HG02852 (cell line): ENCODE results near the gene OXSR1.
"Not testable (repeated sequence)": the region's sequence is repeated elsewhere in the genome, so short reads cannot be mapped to it uniquely, and the experiment has no call there.

Experiments used
- ATAC-seq: cut with Tn5 transposase; IDR thresholded peaks from one replicate; pipeline ENCODE4 v1.9.1; 2021; ENCODE audit warnings: mild to moderate bottlenecking, moderate library complexity; ENCODE audit not compliant: unreplicated experiment

The OXSR1 gene

GRCh38 chr3:38141173-38141951 is 24.0 kb upstream of the OXSR1 start:
- no peak for ATAC-seq

GRCh38 chr3:38141952-38142273 is 23.4 kb upstream of the OXSR1 start:
- no peak for ATAC-seq

DNA sequence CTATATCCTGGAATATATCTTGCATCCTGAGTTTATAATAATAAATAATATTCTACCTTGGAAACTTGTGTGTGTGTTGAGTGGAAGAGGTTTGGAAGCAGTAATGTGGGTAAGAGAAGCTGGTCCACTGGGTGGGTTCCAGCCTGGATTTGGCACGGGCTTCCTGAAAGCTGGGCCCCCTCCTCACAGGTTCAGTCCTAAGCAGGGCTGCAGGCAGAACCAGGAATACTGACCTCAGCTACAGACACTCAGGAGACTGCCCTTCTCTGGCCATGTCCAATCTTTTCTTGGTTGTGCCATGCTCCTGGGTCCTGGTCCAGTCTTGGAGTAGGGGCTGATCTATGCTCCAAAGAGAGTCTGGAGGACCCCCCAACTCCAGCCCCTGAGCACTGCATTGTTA is 22.4 kb upstream of the OXSR1 start:
- no peak for ATAC-seq

- ATAC-seq: no peak
These were observed 21.8 kb upstream of the OXSR1 start for GRCh38 chr3:38143511-38143910.

DNA sequence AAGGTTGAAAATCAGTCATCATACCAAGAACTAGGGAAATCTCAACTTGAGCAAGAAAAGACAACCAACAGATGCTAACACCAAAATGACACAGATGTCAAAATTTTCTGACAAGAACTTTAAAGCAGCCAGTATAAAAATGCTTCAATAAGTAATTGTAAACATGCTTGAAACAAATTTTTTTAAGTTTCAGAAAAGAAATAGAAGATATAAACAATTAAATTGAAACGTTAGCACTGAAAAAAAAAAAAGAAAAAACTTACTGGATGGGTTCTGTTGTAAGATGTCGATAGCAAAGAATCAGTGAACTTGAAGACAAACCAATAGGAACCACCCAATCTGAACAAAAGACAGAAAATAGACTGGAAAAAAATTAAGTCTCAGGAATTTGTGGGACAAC is 18.8 kb upstream of the OXSR1 start:
- ATAC-seq: no peak

- no peak for ATAC-seq
These were observed 17.9 kb upstream of the OXSR1 start for GRCh38 chr3:38147421-38147820.

GRCh38 chr3:38148311-38148882 is 16.9 kb upstream of the OXSR1 start:
- no peak for ATAC-seq

DNA sequence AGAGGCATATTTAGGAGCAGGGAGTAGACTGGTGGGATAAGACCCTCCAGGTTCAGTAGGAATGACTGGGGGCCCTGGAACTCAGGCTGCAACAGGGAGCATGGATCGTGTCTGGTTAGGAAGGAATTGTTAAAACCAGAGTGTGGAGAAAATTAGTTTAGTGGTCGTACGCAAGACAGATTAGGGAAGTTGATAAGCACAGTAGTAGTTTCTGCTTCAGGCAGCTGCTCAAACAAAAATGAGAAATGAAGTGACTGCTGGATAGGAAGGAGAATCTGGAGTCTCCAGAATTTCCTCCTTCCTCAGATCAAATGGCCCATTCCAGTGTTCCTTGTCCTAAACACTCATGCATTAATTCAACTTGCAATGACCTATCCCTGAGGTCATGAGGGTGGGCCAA is 15.6 kb upstream of the OXSR1 start:
- ATAC-seq: peak; percentile 41

DNA sequence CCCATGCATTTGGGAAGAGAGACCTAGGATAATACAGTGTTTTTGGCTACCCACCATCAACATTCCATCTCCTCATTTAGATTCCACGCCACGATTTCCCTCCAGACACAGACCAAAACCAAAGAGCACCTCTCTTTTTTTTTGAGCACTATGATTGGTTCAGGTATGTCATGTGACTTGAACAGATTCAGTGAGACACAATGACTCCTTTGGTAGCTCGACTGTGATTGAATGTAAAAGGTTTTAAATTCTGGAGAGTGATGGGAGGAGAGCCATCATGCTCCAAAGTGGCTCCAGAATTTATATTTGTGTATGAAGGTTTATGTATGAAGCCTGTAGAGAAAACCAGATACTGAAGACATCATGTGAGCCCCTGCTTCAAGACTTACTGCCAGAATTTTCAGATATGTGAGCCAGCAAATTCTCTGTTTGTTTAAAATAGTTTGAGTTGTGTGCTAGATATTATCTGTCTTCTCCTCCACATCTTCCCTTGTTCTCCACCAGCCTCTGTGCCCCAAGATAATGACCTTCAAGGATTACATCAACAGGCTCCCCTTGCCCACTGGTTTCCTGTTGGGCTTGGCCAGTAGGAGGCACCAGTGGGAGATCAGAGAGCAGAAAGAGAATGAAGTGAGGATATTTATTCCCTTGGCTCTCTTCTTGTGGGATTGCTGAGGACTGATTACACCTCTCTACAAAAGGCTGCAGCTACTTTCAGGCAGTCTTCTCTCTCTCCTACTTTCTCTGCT is 14.4 kb upstream of the OXSR1 start:
- no peak for ATAC-seq

DNA sequence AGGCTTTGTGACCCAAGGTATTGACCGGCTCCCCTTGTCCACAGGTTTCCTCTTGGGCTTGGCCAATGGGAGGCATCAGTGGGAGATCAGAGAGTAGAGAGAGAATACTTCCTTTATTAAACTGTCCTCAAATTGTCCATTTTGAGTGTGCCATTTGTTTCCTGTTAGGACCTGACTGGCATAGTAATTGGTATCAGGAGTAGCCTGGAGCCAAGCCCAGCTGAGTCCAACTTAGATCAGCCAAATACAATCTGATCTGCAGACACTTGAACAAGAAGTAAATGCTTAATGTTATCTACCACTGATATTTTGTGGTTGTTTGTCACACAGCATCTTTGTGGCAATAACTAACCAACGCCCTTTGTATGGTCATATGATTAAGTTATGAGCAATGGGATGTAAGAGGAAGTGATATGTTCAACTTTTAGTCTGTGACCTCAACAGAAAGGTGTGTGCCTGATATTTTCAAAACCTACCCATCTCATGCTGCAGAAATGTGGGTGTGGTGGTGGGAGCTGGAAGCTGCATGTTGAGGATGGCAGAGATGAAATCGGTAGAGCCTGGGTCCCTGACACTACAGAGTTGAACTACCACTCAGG is 13.6 kb upstream of the OXSR1 start:
- no peak for ATAC-seq

GRCh38 chr3:38152609-38153008 is 12.7 kb upstream of the OXSR1 start:
- no peak for ATAC-seq

GRCh38 chr3:38153221-38153620 is 12.1 kb upstream of the OXSR1 start:
- ATAC-seq: no peak

DNA sequence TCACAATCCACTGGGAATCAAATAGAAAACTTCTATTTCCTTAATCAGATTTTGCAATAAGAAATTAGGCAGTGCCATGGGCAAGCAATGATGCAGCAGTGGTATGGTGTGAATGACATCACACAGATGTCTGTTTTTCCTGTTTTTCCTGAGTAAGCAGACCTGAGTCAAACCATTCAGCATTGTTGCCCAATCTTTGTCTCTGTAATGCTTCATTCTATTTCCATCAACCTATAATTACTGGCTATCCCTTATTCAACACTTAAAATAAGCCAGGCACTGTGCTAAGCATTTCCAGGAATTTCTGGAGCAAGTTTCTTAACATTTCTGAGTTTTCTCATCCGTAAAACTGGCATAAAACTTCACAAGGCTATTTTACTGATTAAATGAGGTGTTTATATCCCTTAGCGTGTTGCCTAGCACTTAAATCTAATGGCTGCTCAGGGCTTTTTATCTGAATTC is 11.3 kb upstream of the OXSR1 start:
- ATAC-seq: no peak

DNA sequence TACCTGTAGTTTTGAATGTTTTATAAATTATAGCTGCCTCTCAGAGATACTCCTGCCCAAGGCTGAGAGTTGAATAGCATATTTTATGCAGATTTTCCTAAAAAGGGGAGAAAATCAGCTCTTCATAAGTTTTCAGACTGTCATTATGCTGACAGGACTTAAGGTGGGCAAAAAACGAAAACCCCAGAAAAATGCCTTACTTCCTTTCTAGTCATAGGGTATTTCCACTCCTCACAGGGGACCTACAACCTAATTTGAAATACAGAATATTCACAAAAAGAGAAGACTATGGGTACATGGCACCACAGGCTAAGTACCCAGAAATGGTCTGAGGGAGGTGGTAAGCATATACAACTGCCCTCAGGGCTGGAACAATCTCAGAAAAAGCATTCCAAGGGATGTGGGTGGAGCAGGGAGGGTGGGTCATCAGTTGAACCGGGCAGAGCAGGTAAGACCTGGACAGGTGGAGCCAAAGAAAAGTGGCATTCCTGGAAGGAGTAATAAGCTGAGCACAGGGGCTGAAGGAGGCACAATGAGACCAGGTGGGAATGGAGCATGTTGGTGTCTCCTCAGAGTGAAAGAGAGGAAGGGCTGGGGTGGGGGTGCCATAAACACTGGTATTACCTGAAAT is 10.6 kb upstream of the OXSR1 start:
- no peak for ATAC-seq

DNA sequence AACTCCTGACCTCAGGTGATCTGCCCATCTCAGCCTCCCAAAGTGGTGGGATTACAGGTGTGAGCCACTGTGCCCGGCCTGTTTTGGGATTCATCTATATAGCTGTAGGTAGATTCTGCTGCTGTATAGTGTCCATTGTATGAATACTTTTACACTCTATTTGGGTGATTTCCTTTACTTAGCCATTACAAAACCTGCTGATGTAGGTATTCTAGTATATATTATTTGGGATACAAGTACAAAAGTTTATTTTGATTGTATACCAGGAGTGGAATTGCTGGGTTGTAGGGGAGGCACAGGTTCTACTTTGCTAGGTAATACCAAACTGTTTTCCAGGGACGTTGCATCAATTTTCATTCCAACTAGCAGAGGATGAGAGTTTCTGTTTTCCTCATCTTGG is 9.5 kb upstream of the OXSR1 start:
- no peak for ATAC-seq

DNA sequence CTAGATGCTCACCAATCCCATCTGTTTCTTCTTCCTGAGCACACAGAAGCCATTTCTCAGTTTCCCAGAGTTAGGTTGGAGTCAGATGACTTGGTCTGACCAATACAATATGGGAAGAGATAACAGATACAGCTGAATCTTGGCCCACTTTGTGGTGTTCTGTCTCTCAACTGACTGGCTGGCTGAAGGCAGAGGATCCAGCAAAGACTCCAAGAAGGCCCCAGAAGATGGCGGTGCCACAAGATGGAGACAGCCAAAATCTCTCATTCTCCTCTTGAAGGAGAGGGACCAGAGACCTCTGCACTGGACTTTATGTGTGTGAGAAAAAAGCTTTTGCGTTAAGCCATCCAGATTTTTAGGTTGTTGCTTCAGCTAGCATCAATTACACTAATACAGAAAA is 8.2 kb upstream of the OXSR1 start:
- no peak for ATAC-seq

- no peak for ATAC-seq
These were observed 7.7 kb upstream of the OXSR1 start for GRCh38 chr3:38157595-38157994.

DNA sequence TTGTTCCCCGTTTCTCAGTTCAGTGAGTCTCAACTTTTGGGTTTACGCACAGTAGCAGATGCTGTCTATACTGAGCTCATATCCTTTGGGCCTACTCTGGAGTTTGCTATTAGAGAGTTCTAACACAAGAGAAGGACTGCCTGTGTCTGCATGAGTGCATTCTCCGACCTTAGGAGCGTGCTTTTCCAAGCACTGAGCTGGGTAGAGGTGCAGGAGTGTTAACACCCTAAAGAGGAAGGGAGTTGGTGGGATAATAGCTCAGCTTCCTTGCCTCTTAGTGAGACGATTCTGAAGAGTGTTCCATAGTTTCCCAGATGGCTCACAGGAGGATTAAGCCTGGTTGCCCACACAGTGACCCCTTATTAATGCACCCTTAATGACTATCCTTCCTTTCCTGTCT is 6.9 kb upstream of the OXSR1 start:
- no peak for ATAC-seq

DNA sequence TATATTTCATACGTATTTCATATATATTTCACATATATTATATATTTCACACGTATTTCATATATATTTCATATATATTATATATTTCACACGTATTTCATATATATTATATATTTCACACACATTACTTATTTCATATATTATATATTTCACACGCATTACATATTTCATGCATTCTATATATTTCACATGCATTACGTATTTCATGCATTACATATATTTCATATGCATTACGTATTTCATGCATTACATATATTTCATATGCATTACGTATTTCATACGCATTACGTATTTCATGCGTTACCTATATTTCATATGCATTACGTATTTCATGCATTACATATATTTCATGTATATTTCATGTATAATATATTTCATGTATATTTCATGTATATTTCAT is 4.6 kb upstream of the OXSR1 start:
- not testable (repeated sequence) for ATAC-seq

GRCh38 chr3:38163117-38163840 is 2.1 kb upstream of the OXSR1 start:
- no peak for ATAC-seq
